Testis (tissue), 3 donors: Measurements from ENCODE around the gene LTB. TPM values are rescaled to one million over a fixed set of nuclear protein-coding genes. Genes with fewer than 3 reads are reported as not detected.

Source experiments
- DNase-seq: peaks from one replicate; pipeline ENCODE4 v3.0.0-alpha.2; 2019
- H3K27ac ChIP-seq, 2 donors: fragments of 200-600 bp; sonication (generic); one replicate each; pipeline ENCODE4 v1.5.1; 2019
- H3K27me3 ChIP-seq: fragments of 200-600 bp; sonication (generic); one replicate; pipeline ENCODE4 v1.5.1; 2019
- H3K36me3 ChIP-seq: fragments of 200-600 bp; sonication (generic); one replicate; pipeline ENCODE4 v1.5.1; 2017; ENCODE audit warnings: low read depth; ENCODE audit errors: missing control alignments
- H3K4me1 ChIP-seq: fragments of 200-600 bp; sonication (generic); one replicate; pipeline ENCODE4 v1.5.1; 2019
- H3K4me3 ChIP-seq, 2 donors: fragments of 200-600 bp; sonication (generic); one replicate each; pipeline ENCODE4 v1.5.1; 2017 to 2019
- H3K9me3 ChIP-seq: fragments of 200-600 bp; sonication (generic); one replicate; pipeline ENCODE4 v1.5.1; 2017
- POLR2A ChIP-seq: fragments of 450-650 bp; IDR thresholded peaks from one replicate; pipeline ENCODE4 v1.6.1; 2017; ENCODE audit warnings: antibody characterized with exemption, mild to moderate bottlenecking, moderate library complexity
- WGBS, 2 donors: methylation state at CpG; one replicate each; pipeline ENCODE4 v1.1.5; 2018; 5-methylcytosine and 5-hydroxymethylcytosine counted together
- intact Hi-C: fragments of 100-400 bp; cut with DNase I; formaldehyde crosslinking; loops from one replicate; pipeline ENCODE4 v1.15.1; 2023; ENCODE audit warnings: low total_unique reads
- polyA plus RNA-seq: library from polyadenylated mRNA; stranded (reverse); fragments of 350-450 nt; fragmentation: Illumina TruSeq; extraction: RNeasy Lipid Tissue Mini Kit (QIAGEN cat#74804); gene quantifications from one replicate; pipeline ENCODE4 v1.2.3, GENCODE V29; 2014; ENCODE audit warnings: low read depth, low replicate concordance; ENCODE audit not compliant: insufficient read depth
- total RNA-seq, 2 donors: library from RNA; depleted of rRNA; stranded (reverse); fragments of >200 nt; gene quantifications; one replicate each; pipeline ENCODE4 v1.2.3, GENCODE V29; 2016
- TF ChIP-seq, protein P1 (sequence below), 3 experiments: fragments of 450-650 bp in 2 of 3; fragments of 200-600 bp in 1 of 3; sonication (generic) in 1 of 3; IDR thresholded peaks; one replicate each; pipeline ENCODE4 v1.5.1; 2016 to 2019; ENCODE audit warnings: antibody characterized with exemption in 3 of 3, mild to moderate bottlenecking in 2 of 3, moderate library complexity in 1 of 3

The LTB gene
- total and polyA plus RNA-seq, 3 donors from 2014 or later: 2.0 to 7.2 TPM; not detected in 1

DNA sequence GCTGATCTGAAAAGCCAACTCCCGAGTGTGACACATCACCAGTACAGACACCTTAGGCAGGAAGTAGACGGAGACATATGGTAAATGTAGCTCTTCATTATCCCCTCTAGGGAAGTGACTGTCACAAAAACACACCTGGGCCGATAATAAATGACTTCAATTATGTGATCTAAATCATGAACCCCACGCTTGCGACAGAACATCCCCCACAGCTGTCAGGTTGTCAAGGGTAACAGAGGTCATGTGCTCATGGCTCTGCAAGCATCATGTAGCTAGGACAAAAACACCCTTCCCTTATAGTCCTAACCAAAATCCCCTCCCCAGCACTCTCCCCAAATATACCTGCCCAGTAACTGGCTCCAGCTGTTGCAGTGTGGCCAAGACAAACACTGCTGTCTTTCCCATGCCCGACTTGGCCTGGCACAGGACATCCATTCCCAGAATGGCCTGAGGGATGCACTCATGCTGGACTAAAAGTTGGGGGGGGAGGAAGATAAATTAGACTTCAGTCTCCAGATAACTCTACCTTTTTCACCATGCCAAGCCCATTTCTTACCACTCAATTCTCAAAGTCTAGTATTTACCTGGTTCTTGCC lies 43.3 kb downstream of the LTB start:
- WGBS, 2 donors: 56 to 58% methylated on average over 6 of the region's 6 CpGs

DNA sequence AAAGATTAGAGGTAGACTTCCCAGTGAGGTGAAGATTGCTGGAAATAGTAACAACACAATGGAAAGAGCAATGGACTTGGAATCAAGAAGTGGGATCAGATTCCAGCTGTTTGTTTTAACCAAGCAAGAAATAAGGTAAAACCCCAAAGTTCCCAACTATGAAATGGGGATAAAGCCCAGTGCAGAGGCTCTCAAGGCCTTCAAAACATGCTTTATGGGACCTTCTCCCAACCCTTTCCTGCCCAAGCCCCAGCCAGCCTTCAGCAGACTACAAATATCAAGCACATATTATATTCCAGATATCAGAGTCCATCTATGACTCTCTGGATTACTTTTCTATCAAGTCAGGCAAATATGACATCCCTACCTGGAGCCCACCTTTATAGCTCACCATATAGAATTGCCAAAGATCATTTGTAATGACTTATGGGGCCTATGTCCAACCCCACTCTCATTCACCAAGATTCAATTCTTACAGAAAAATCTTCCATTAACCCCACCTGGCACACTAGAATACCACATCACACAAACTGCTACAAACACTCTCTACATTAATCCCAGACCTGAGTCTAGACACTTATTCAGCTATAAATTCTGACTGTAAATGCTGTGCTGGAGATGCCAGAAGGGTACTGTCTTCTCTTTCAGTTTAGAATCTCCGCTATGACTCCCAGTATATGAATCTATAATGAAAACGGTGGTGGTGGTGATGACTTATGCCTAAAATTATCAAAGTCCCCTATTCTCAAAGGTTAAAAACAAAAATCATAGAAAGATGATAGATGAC lies 46.5 kb downstream of the LTB start:
- Histone ChIP-seq H3K4me3 (no peak overlapping the region), H3K9me3 (no peaks in the 10 kb centered on the region), H3K27ac (no peak overlapping the region), H3K4me1 (peaks cover 16% of the 10 kb centered on the region), H3K36me3 (no peaks in the 10 kb centered on the region), H3K27me3 (no peaks in the 10 kb centered on the region)
- no peak for DNase-seq
- WGBS, 2 donors: 38 to 46% methylated on average over 2 of the region's 2 CpGs
- intact Hi-C loops: no loop called here
- TF ChIP-seq POLR2A: no peak
- TF ChIP-seq, protein P1, sequence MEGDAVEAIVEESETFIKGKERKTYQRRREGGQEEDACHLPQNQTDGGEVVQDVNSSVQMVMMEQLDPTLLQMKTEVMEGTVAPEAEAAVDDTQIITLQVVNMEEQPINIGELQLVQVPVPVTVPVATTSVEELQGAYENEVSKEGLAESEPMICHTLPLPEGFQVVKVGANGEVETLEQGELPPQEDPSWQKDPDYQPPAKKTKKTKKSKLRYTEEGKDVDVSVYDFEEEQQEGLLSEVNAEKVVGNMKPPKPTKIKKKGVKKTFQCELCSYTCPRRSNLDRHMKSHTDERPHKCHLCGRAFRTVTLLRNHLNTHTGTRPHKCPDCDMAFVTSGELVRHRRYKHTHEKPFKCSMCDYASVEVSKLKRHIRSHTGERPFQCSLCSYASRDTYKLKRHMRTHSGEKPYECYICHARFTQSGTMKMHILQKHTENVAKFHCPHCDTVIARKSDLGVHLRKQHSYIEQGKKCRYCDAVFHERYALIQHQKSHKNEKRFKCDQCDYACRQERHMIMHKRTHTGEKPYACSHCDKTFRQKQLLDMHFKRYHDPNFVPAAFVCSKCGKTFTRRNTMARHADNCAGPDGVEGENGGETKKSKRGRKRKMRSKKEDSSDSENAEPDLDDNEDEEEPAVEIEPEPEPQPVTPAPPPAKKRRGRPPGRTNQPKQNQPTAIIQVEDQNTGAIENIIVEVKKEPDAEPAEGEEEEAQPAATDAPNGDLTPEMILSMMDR (IDR thresholded peaks at IDR 0.05): no peak

More for the DNA sequence above, 43.3 kb downstream of the LTB start:
- Histone ChIP-seq H3K27me3 (no peaks in the 10 kb centered on the region), H3K9me3 (no peaks in the 10 kb centered on the region), H3K36me3 (no peaks in the 10 kb centered on the region), H3K4me1 (peaks cover 23% of the 10 kb centered on the region), H3K4me3 (no peak overlapping the region), H3K27ac (no peak overlapping the region)
- no peak for DNase-seq
- intact Hi-C loops: no loop called here
- TF ChIP-seq, protein P1 (IDR thresholded peaks at IDR 0.05): no peak
- no peak for TF ChIP-seq POLR2A

DNA sequence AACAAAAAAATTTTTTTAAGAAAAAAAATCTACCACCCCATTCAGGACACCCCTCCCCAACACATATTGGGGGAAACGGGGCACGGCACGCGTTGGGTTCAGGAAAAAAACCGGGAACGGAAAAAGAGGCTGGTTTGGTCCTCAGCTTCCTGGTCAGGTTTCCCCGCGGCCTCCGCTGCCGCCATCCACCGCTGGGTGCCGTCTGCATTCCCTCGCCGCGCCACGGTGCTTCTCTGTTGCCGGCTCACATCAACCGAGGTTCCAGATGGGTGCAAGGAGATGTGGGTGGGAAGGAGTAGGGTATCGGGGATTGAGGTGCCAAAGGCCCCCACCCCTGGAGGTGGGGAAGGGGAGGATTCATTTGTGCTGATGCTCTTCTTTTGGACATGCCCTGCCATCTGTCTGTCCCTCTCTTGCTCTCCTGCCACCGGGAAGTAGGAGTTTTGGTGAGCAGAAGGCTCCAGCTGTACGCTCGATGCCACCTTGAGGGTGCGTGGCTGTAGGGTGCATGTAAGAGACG lies 47.6 kb downstream of the LTB start:
- intact Hi-C loops: no loop called here
- Histone ChIP-seq H3K27ac (no peak overlapping the region), H3K27me3 (no peaks in the 10 kb centered on the region), H3K9me3 (no peaks in the 10 kb centered on the region), H3K4me1 (peaks cover 6% of the 10 kb centered on the region), H3K36me3 (no peaks in the 10 kb centered on the region), H3K4me3 (no peak overlapping the region)
- WGBS, 2 donors: 88 to 91% methylated on average over 24 of the region's 24 CpGs
- TF ChIP-seq, protein P1 (IDR thresholded peaks at IDR 0.05): no peak
- TF ChIP-seq POLR2A: no peak
- no peak for DNase-seq

DNA sequence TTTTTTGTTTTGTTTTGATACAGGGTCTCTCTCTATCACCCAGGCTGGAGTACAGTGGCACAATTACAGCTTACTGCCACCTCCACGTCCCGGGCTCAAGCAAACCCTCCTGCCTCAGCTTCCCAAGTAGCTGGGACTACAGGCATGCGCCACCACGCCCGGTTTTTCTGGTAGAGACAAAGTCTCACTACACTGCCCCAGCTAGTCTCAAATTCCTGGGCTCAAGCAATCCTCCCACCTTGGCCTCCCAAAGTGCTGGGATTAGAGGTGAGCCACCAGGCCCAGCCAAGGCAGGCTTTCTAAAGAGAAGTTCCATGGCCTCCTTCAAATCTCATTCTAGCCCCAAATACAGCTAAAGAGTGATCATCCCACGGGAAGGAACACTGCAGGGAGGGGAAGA lies 48.2 kb downstream of the LTB start:
- DNase-seq: no peak
- no peaks in the 10 kb centered on the region for H3K27me3 ChIP-seq
- H3K9me3 ChIP-seq: no peaks in the 10 kb centered on the region
- 78 to 90% methylated on average over 6 of the region's 6 CpGs for WGBS, 2 donors
- intact Hi-C loops: no loop called here
- H3K4me1 ChIP-seq: peaks cover under 1% of the 10 kb centered on the region
- TF ChIP-seq, protein P1 (IDR thresholded peaks at IDR 0.05): no peak
- TF ChIP-seq POLR2A: no peak
- no peak overlapping the region for H3K4me3 ChIP-seq
- no peak overlapping the region for H3K27ac ChIP-seq
- no peaks in the 10 kb centered on the region for H3K36me3 ChIP-seq
